ENCODE data around the gene EBF4.

EBF4 gene

GRCh38 chr20:2708073-2708415, 15.5 kb downstream of the EBF4 start:
- TF ChIP-seq CTCF (IDR thresholded peaks at IDR 0.05; ENCODE audit: low read depth, low read length, missing control alignments): no peak
- H3K4me3 ChIP-seq (ENCODE audit: low read depth, low read length): no peak overlapping the region
- no peak for DNase-seq (ENCODE audit: low read depth)

- no peak overlapping the region for H3K4me3 ChIP-seq (ENCODE audit: low read depth, low read length)
- DNase-seq (ENCODE audit: low read depth): no peak
- no peak for TF ChIP-seq CTCF (IDR thresholded peaks at IDR 0.05; ENCODE audit: low read depth, low read length, missing control alignments)
Measured at GRCh38 chr20:2708665-2709064, 16.1 kb downstream of the EBF4 start.

GRCh38 chr20:2709205-2709981, 16.8 kb downstream of the EBF4 start:
- H3K4me3 ChIP-seq (ENCODE audit: low read depth, low read length): no peak overlapping the region
- no peak for TF ChIP-seq CTCF (IDR thresholded peaks at IDR 0.05; ENCODE audit: low read depth, low read length, missing control alignments)
- DNase-seq (ENCODE audit: low read depth): no peak

GRCh38 chr20:2713285-2713684, 20.7 kb downstream of the EBF4 start:
- no peak overlapping the region for H3K4me3 ChIP-seq (ENCODE audit: low read depth, low read length)
- no peak for DNase-seq (ENCODE audit: low read depth)
- TF ChIP-seq CTCF (IDR thresholded peaks at IDR 0.05; ENCODE audit: low read depth, low read length, missing control alignments): peak; percentile 46

- TF ChIP-seq CTCF (IDR thresholded peaks at IDR 0.05; ENCODE audit: low read depth, low read length, missing control alignments): no peak
- no peak overlapping the region for H3K4me3 ChIP-seq (ENCODE audit: low read depth, low read length)
- DNase-seq (ENCODE audit: low read depth): no peak
Measured at GRCh38 chr20:2729251-2729713, 36.7 kb downstream of the EBF4 start.

GRCh38 chr20:2729791-2730190, 37.2 kb downstream of the EBF4 start:
- no peak for DNase-seq (ENCODE audit: low read depth)
- H3K4me3 ChIP-seq (ENCODE audit: low read depth, low read length): no peak overlapping the region
- no peak for TF ChIP-seq CTCF (IDR thresholded peaks at IDR 0.05; ENCODE audit: low read depth, low read length, missing control alignments)

- H3K4me3 ChIP-seq (ENCODE audit: low read depth, low read length): no peak overlapping the region
- TF ChIP-seq CTCF (IDR thresholded peaks at IDR 0.05; ENCODE audit: low read depth, low read length, missing control alignments): no peak
- no peak for DNase-seq (ENCODE audit: low read depth)
Measured at GRCh38 chr20:2734899-2735298, 42.3 kb downstream of the EBF4 start.

Measured in GM12864 (cell line).